Neutrophil (primary cell): ENCODE measurements around the gene DCDC2.

Source experiments
- H3K27ac ChIP-seq: fragments of 200-600 bp; sonication (generic); 2 replicates; pipeline ENCODE4 v1.5.1; 2016; ENCODE audit warnings: mild to moderate bottlenecking, moderate library complexity
- H3K27me3 ChIP-seq: fragments of 200-600 bp; sonication (generic); 2 replicates; pipeline ENCODE4 v1.6.0; 2016; ENCODE audit warnings: mild to moderate bottlenecking
- H3K36me3 ChIP-seq: fragments of 200-600 bp; sonication (generic); 2 replicates; pipeline ENCODE4 v1.5.1; 2017
- H3K4me1 ChIP-seq, 2 experiments: fragments of 200-600 bp in 1 of 2; sonication (generic) in 1 of 2; 1 replicate in 1 of 2; 2 replicates in 1 of 2; pipeline versions ENCODE4 v1.5.1 to v1.6.1; 2013 to 2016; ENCODE audit warnings: low read depth in 1 of 2, low read length in 1 of 2, mild to moderate bottlenecking in 1 of 2, moderate library complexity in 1 of 2; ENCODE audit not compliant: control insufficient read depth in 1 of 2, insufficient read depth in 1 of 2
- H3K4me3 ChIP-seq, 2 experiments: fragments of 200-600 bp in 1 of 2; sonication (generic) in 1 of 2; 1 replicate in 1 of 2; 2 replicates in 1 of 2; pipeline ENCODE4 v1.5.1; 2013 to 2016; ENCODE audit warnings: low read depth in 1 of 2, low read length in 1 of 2, mild to moderate bottlenecking in 1 of 2, moderate library complexity in 1 of 2
- H3K9me3 ChIP-seq: fragments of 200-600 bp; sonication (generic); 2 replicates; pipeline ENCODE4 v1.5.1; 2016
- CTCF ChIP-seq: fragments of 200-600 bp; sonication (generic); IDR thresholded peaks from 2 replicates; pipeline ENCODE4 v1.5.1; 2016; ENCODE audit warnings: antibody characterized with exemption

DCDC2 gene

GRCh38 chr6:24191346-24191745 lies 166.5 kb downstream of the DCDC2 start:
- no peaks in the 10 kb centered on the region for H3K9me3 ChIP-seq
- no peaks in the 10 kb centered on the region for H3K36me3 ChIP-seq
- TF ChIP-seq CTCF, result no peak
- H3K4me3 ChIP-seq, result no peak overlapping the region
- H3K27ac ChIP-seq, result no peak overlapping the region
- H3K27me3 ChIP-seq, result no peaks in the 10 kb centered on the region
- H3K4me1 ChIP-seq, result no peaks in the 10 kb centered on the region

- Histone ChIP-seq H3K27ac (no peak overlapping the region), H3K4me1 (no peaks in the 10 kb centered on the region), H3K9me3 (no peaks in the 10 kb centered on the region), H3K36me3 (no peaks in the 10 kb centered on the region), H3K27me3 (no peaks in the 10 kb centered on the region), H3K4me3 (no peak overlapping the region)
- no peak for TF ChIP-seq CTCF
These were observed 169.2 kb downstream of the DCDC2 start for GRCh38 chr6:24188578-24189080.

GRCh38 chr6:24187965-24188577 lies 169.8 kb downstream of the DCDC2 start:
- no peaks in the 10 kb centered on the region for H3K27me3 ChIP-seq
- no peak overlapping the region for H3K27ac ChIP-seq
- H3K4me1 ChIP-seq, result no peaks in the 10 kb centered on the region
- no peak overlapping the region for H3K4me3 ChIP-seq
- H3K9me3 ChIP-seq, result no peaks in the 10 kb centered on the region
- no peak for TF ChIP-seq CTCF
- no peaks in the 10 kb centered on the region for H3K36me3 ChIP-seq

GRCh38 chr6:24186349-24186748 lies 171.5 kb downstream of the DCDC2 start:
- Histone ChIP-seq H3K36me3 (no peaks in the 10 kb centered on the region), H3K9me3 (no peaks in the 10 kb centered on the region), H3K4me3 (no peak overlapping the region), H3K27me3 (no peaks in the 10 kb centered on the region), H3K4me1 (no peaks in the 10 kb centered on the region), H3K27ac (no peak overlapping the region)
- no peak for TF ChIP-seq CTCF

- Histone ChIP-seq H3K9me3 (no peaks in the 10 kb centered on the region), H3K27ac (no peak overlapping the region), H3K27me3 (no peaks in the 10 kb centered on the region), H3K36me3 (no peaks in the 10 kb centered on the region), H3K4me1 (no peaks in the 10 kb centered on the region), H3K4me3 (no peak overlapping the region)
- no peak for TF ChIP-seq CTCF
These were observed 174.3 kb downstream of the DCDC2 start for GRCh38 chr6:24183584-24183983.
